H1 (cell line): Measurements from ENCODE around the gene BTBD1. TPM values are rescaled to one million over a fixed set of nuclear protein-coding genes. Genes with fewer than 3 reads are reported as not detected.

Experiments
- CHD2 ChIP-seq: IDR thresholded peaks from 2 replicates; pipeline ENCODE4 v1.6.1; 2012; ENCODE audit warnings: low read length, improper control_type of control experiment
- EGR1 ChIP-seq: IDR thresholded peaks from 2 replicates; pipeline ENCODE4 v1.6.1; 2011; ENCODE audit warnings: low read depth, low read length, borderline replicate concordance
- EZH2 ChIP-seq: fragments of 200-600 bp; sonication (generic); IDR thresholded peaks from 2 replicates; pipeline ENCODE4 v1.7.1; 2012; ENCODE audit warnings: low read depth, mild to moderate bottlenecking, moderate library complexity, low read length, inconsistent platforms; ENCODE audit not compliant: severe bottlenecking
- FOSL1 ChIP-seq: IDR thresholded peaks from 2 replicates; pipeline ENCODE4 v1.6.1; 2011; ENCODE audit warnings: mild to moderate bottlenecking, low read depth, low read length, moderate library complexity; ENCODE audit not compliant: insufficient read depth
- JUN ChIP-seq: IDR thresholded peaks from 2 replicates; pipeline ENCODE4 v1.6.1; 2011; ENCODE audit warnings: low read depth, mild to moderate bottlenecking, improper control_type of control experiment, low read length
- JUND ChIP-seq: IDR thresholded peaks from 2 replicates; pipeline ENCODE4 v1.6.1; 2011; ENCODE audit warnings: mild to moderate bottlenecking, improper control_type of control experiment, low read length
- KDM5A ChIP-seq: fragments of 200-600 bp; IDR thresholded peaks from 2 replicates; pipeline ENCODE4 v1.7.1; 2012; ENCODE audit warnings: mild to moderate bottlenecking, low read length, inconsistent platforms, mixed read lengths
- NRF1 ChIP-seq: IDR thresholded peaks from 2 replicates; pipeline ENCODE4 v1.6.1; 2011; ENCODE audit warnings: mild to moderate bottlenecking, low read depth, low read length, improper control_type of control experiment
- POU5F1 ChIP-seq: IDR thresholded peaks from 2 replicates; pipeline ENCODE4 v1.6.1; 2011; ENCODE audit warnings: low read depth, mild to moderate bottlenecking, low read length, moderate library complexity
- SIRT6 ChIP-seq: IDR thresholded peaks from one replicate; pipeline ENCODE4 v1.7.1; 2012; ENCODE audit warnings: low read length, inconsistent platforms
- SP2 ChIP-seq: IDR thresholded peaks from 2 replicates; pipeline ENCODE4 v1.6.1; 2012; ENCODE audit warnings: mild to moderate bottlenecking, low read length, inconsistent platforms
- SUZ12 ChIP-seq: fragments of 200-600 bp; sonication (generic); IDR thresholded peaks from 2 replicates; pipeline ENCODE4 v1.6.1; 2012; ENCODE audit warnings: mild to moderate bottlenecking, inconsistent platforms, low read length, moderate library complexity, mixed read lengths
- TCF12 ChIP-seq: IDR thresholded peaks from 2 replicates; pipeline ENCODE4 v1.6.1; 2011; ENCODE audit warnings: low read depth, mild to moderate bottlenecking, low read length
- TEAD4 ChIP-seq: IDR thresholded peaks from 2 replicates; pipeline ENCODE4 v1.6.1; 2012; ENCODE audit warnings: low read depth, low read length, inconsistent platforms, mixed read lengths
- polyA plus RNA-seq, 7 experiments: library from polyadenylated mRNA; depleted of rRNA in 3 of 7; stranded (reverse) in 5 of 7; unstranded in 2 of 7; fragments of >200 nt in 5 of 7; fragments of 200-250 nt in 2 of 7; gene quantifications; 1 replicate in 5 of 7; 2 replicates in 1 of 7; 4 replicates in 1 of 7; pipeline versions ENCODE4 v1.2.1 to v1.2.3, GENCODE V29; 2011 to 2013; ENCODE audit warnings: missing spikeins in 2 of 7, mixed read lengths in 2 of 7
- total RNA-seq: library from RNA; stranded (reverse); fragmentation: NEBNext Ultra II Directional; extraction: Animal tissue kit (Norgen Biotek cat#: 25700); gene quantifications from 2 replicates; pipeline ENCODE4 v1.2.1, GENCODE V29; 2021
- TF ChIP-seq, protein P1 (sequence below): IDR thresholded peaks from 2 replicates; pipeline ENCODE4 v1.6.1; 2012; ENCODE audit warnings: inconsistent platforms

The BTBD1 gene
- total and polyA plus RNA-seq, 2 of the 8 experiments (the other 6 are each of a cell fraction or from before 2014, with no cell fraction given) = 18.6 to 39.5 TPM

DNA sequence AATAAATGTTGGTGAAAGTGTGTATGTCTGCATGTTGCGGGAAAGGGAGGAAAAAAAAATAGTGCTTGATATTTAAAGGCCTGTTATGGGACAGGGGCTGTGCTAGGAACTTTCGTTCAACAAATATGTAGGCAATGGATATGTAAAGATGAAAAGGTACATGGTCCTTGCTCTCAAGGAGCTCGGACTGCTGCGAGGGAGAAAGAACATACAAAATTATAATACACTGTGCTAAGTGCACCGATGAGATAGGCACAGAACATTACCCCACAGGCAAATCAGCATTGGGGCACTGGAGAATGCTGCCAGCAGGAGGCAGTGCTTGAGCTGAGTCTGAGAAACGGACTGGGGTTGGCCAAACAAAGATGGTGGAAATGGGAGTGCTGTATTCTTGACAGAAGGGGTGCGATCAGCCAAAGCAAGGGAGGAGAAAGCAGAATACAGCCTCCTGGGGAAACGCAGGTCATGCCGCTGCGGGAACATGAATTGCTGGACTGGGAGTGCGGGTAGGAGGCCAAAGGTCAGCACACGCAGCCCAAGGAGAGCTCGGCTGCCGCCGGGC lies 56.3 kb downstream of the BTBD1 start (continued):
- no peak for TF ChIP-seq NRF1
- TF ChIP-seq SP2 = no peak
- TF ChIP-seq FOSL1 = no peak
- TF ChIP-seq JUN = no peak
- TF ChIP-seq KDM5A = no peak
- TF ChIP-seq SUZ12 = no peak
- TF ChIP-seq TCF12 = no peak
- TF ChIP-seq, protein P1, sequence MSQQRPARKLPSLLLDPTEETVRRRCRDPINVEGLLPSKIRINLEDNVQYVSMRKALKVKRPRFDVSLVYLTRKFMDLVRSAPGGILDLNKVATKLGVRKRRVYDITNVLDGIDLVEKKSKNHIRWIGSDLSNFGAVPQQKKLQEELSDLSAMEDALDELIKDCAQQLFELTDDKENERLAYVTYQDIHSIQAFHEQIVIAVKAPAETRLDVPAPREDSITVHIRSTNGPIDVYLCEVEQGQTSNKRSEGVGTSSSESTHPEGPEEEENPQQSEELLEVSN = no peak
- TF ChIP-seq JUND = no peak
- TF ChIP-seq EGR1 = no peak
- no peak for TF ChIP-seq SIRT6
- TF ChIP-seq TEAD4 = peak; percentile 72
- TF ChIP-seq CHD2 = peak; percentile 16; the same call in 1 of the 2 replicates
- TF ChIP-seq EZH2 = no peak
- TF ChIP-seq POU5F1 = no peak
